SK-N-SH treated with all-trans-retinoic acid at 6 μM for 48 hours (cell line): ENCODE results near the gene COBLL1.

ENCODE experiments used
- OSR1 ChIP-seq: fragments of 250-450 bp; sonication (Bioruptor Pico); IDR thresholded peaks from 2 replicates; pipeline ENCODE4 v1.8.0; 2022; ENCODE audit warnings: moderate library complexity, mild to moderate bottlenecking, inconsistent platforms
- SNAI2 ChIP-seq: fragments of 250-450 bp; sonication (Bioruptor Pico); IDR thresholded peaks from 2 replicates; pipeline ENCODE4 v1.5.0; 2020; ENCODE audit warnings: mild to moderate bottlenecking, moderate library complexity
- ZFP30 ChIP-seq: fragments of 450-650 bp; formaldehyde crosslinking; IDR thresholded peaks from 2 replicates; pipeline ENCODE4 v1.5.0; 2022; ENCODE audit warnings: mild to moderate bottlenecking, moderate library complexity
- ZNF70 ChIP-seq: fragments of 450-650 bp; formaldehyde crosslinking; IDR thresholded peaks from 2 replicates; pipeline ENCODE4 v1.5.0; 2020; ENCODE audit warnings: mild to moderate bottlenecking, moderate library complexity
- TF ChIP-seq, protein P1 (sequence below): fragments of 250-450 bp; sonication (Bioruptor Pico); IDR thresholded peaks from 2 replicates; pipeline ENCODE4 v1.5.0; 2020; ENCODE audit warnings: mild to moderate bottlenecking, moderate library complexity
- TF ChIP-seq, protein P2 (sequence below): fragments of 250-450 bp; sonication (Bioruptor Pico); IDR thresholded peaks from 2 replicates; pipeline ENCODE4 v1.8.0; 2020; ENCODE audit warnings: mild to moderate bottlenecking, moderate library complexity, borderline replicate concordance

DNA sequence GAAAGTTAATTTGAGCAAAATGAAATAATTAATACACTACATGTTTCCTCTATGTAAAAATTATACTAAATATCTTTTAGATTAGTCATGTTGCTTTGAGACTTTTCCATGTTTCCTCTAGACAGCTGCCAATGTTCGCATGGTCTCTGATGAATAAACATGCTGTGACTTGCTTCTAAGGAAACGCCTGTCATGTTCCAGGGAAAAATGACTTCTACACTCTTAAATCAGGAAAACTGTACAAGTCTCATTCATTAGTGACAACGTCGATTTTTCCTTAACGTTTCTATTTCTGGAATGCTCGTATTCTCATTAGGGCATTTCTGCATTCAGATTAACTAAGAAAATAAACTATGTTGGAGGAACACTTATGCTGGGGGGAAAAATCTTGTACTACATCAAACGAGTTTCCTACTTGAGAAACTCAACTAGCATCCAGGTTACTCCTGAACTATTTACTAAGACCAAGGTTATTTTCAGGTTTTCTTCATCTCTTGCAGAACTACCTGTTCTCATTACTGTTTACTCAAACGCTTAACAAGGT lies 1.6 kb downstream of the COBLL1 start:
- TF ChIP-seq, protein P1, sequence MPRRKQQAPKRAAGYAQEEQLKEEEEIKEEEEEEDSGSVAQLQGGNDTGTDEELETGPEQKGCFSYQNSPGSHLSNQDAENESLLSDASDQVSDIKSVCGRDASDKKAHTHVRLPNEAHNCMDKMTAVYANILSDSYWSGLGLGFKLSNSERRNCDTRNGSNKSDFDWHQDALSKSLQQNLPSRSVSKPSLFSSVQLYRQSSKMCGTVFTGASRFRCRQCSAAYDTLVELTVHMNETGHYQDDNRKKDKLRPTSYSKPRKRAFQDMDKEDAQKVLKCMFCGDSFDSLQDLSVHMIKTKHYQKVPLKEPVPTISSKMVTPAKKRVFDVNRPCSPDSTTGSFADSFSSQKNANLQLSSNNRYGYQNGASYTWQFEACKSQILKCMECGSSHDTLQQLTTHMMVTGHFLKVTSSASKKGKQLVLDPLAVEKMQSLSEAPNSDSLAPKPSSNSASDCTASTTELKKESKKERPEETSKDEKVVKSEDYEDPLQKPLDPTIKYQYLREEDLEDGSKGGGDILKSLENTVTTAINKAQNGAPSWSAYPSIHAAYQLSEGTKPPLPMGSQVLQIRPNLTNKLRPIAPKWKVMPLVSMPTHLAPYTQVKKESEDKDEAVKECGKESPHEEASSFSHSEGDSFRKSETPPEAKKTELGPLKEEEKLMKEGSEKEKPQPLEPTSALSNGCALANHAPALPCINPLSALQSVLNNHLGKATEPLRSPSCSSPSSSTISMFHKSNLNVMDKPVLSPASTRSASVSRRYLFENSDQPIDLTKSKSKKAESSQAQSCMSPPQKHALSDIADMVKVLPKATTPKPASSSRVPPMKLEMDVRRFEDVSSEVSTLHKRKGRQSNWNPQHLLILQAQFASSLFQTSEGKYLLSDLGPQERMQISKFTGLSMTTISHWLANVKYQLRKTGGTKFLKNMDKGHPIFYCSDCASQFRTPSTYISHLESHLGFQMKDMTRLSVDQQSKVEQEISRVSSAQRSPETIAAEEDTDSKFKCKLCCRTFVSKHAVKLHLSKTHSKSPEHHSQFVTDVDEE (CRISPR knock-in tag), result no peak
- TF ChIP-seq, protein P2, sequence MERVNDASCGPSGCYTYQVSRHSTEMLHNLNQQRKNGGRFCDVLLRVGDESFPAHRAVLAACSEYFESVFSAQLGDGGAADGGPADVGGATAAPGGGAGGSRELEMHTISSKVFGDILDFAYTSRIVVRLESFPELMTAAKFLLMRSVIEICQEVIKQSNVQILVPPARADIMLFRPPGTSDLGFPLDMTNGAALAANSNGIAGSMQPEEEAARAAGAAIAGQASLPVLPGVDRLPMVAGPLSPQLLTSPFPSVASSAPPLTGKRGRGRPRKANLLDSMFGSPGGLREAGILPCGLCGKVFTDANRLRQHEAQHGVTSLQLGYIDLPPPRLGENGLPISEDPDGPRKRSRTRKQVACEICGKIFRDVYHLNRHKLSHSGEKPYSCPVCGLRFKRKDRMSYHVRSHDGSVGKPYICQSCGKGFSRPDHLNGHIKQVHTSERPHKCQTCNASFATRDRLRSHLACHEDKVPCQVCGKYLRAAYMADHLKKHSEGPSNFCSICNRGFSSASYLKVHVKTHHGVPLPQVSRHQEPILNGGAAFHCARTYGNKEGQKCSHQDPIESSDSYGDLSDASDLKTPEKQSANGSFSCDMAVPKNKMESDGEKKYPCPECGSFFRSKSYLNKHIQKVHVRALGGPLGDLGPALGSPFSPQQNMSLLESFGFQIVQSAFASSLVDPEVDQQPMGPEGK (CRISPR knock-in tag), result no peak
- TF ChIP-seq SNAI2 (CRISPR knock-in tag) (no peak), ZFP30 (CRISPR knock-in tag) (no peak), ZNF70 (CRISPR knock-in tag) (no peak), OSR1 (CRISPR knock-in tag) (no peak)
